Mesenchymal stem cell (in vitro differentiated cells and primary cell): Measurements from ENCODE around the gene NUDCD3.

Source experiments
- DNase-seq: peaks from one replicate; pipeline ENCODE4 v3.0.0-alpha.2; 2013
- H2AFZ ChIP-seq: one replicate; pipeline ENCODE4 v1.6.1; 2013; ENCODE audit warnings: low read depth, mild to moderate bottlenecking, control low read depth, inconsistent platforms, low read length, moderate library complexity
- H2AK5ac ChIP-seq: 2 replicates; pipeline ENCODE4 v1.6.1; 2013; ENCODE audit warnings: low read length, moderate library complexity, mild to moderate bottlenecking, inconsistent platforms; ENCODE audit not compliant: severe bottlenecking
- H2BK120ac ChIP-seq: one replicate; pipeline ENCODE4 v1.6.1; 2013; ENCODE audit warnings: low read depth, mild to moderate bottlenecking, inconsistent platforms, low read length, moderate library complexity
- H2BK12ac ChIP-seq, 2 experiments: one replicate each; pipeline ENCODE4 v1.6.1; 2013; ENCODE audit warnings: inconsistent platforms in 2 of 2, low read length in 2 of 2, mild to moderate bottlenecking in 2 of 2, moderate library complexity in 2 of 2, control low read depth in 1 of 2
- H2BK15ac ChIP-seq: one replicate; pipeline ENCODE4 v1.6.1; 2013; ENCODE audit warnings: mild to moderate bottlenecking, low read depth, inconsistent platforms; ENCODE audit not compliant: poor library complexity, severe bottlenecking
- H2BK5ac ChIP-seq: 2 replicates; pipeline ENCODE4 v1.6.1; 2013; ENCODE audit warnings: low read depth, mild to moderate bottlenecking, low read length, control low read depth, inconsistent platforms; ENCODE audit not compliant: poor library complexity, severe bottlenecking
- H3K14ac ChIP-seq, 2 experiments: one replicate each; pipeline ENCODE4 v1.6.1; 2013; ENCODE audit warnings: inconsistent platforms in 2 of 2, low read length in 2 of 2, control low read depth in 1 of 2, mild to moderate bottlenecking in 1 of 2, moderate library complexity in 1 of 2
- H3K18ac ChIP-seq, 2 experiments: one replicate each; pipeline ENCODE4 v1.6.1; 2013; ENCODE audit warnings: inconsistent platforms in 2 of 2, low read length in 2 of 2, control low read depth in 1 of 2, low read depth in 1 of 2, mild to moderate bottlenecking in 1 of 2
- H3K23ac ChIP-seq, 2 experiments: one replicate each; pipeline ENCODE4 v1.6.1; 2013; ENCODE audit warnings: inconsistent platforms in 2 of 2, low read length in 2 of 2, mild to moderate bottlenecking in 2 of 2, moderate library complexity in 2 of 2, control low read depth in 1 of 2
- H3K27ac ChIP-seq: 2 replicates; pipeline ENCODE4 v1.5.1; 2013; ENCODE audit warnings: mild to moderate bottlenecking, moderate library complexity, low read length, control low read depth, inconsistent platforms; ENCODE audit not compliant: poor library complexity, severe bottlenecking
- H3K27me3 ChIP-seq, 2 experiments: 2 replicates each; pipeline versions ENCODE4 v1.6.1 to v1.7.0; 2013; ENCODE audit warnings: low read length in 2 of 2, mild to moderate bottlenecking in 2 of 2, moderate library complexity in 2 of 2, control low read depth in 1 of 2, inconsistent platforms in 1 of 2; ENCODE audit not compliant: control insufficient read depth in 1 of 2, insufficient read depth in 1 of 2
- H3K36me3 ChIP-seq, 2 experiments: 2 replicates each; pipeline versions ENCODE4 v1.6.1 to v1.7.0; 2013; ENCODE audit warnings: low read length in 2 of 2, control low read depth in 1 of 2, inconsistent platforms in 1 of 2, low read depth in 1 of 2, mild to moderate bottlenecking in 1 of 2; ENCODE audit not compliant: insufficient read depth in 2 of 2, control insufficient read depth in 1 of 2
- H3K4ac ChIP-seq, 2 experiments: one replicate each; pipeline ENCODE4 v1.6.1; 2013; ENCODE audit warnings: inconsistent platforms in 2 of 2, low read length in 2 of 2, mild to moderate bottlenecking in 2 of 2, moderate library complexity in 2 of 2, control low read depth in 1 of 2, low read depth in 1 of 2
- H3K4me1 ChIP-seq: 2 replicates; pipeline ENCODE4 v1.6.1; 2013; ENCODE audit warnings: low read depth, low read length, control low read depth; ENCODE audit not compliant: control insufficient read depth, insufficient read depth
- H3K4me2 ChIP-seq: 2 replicates; pipeline ENCODE4 v1.6.1; 2013; ENCODE audit warnings: low read length, mild to moderate bottlenecking, inconsistent platforms; ENCODE audit not compliant: poor library complexity, severe bottlenecking
- H3K4me3 ChIP-seq, 2 experiments: 2 replicates each; pipeline versions ENCODE4 v1.5.1 to v1.7.0; 2013; ENCODE audit warnings: low read length in 2 of 2, mild to moderate bottlenecking in 2 of 2, control low read depth in 1 of 2, low read depth in 1 of 2; ENCODE audit not compliant: insufficient read depth in 1 of 2
- H3K79me1 ChIP-seq: replicated peaks from 2 replicates; pipeline ENCODE4 v1.6.1; 2013; ENCODE audit warnings: mild to moderate bottlenecking, control low read depth, low read length, inconsistent platforms; ENCODE audit not compliant: poor library complexity, severe bottlenecking
- H3K9ac ChIP-seq: 2 replicates; pipeline ENCODE4 v1.7.0; 2013; ENCODE audit warnings: mild to moderate bottlenecking, low read length, moderate library complexity
- H3K9me3 ChIP-seq: 2 replicates; pipeline ENCODE4 v1.7.0; 2013; ENCODE audit warnings: mild to moderate bottlenecking, low read length; ENCODE audit not compliant: control insufficient read depth
- H4K8ac ChIP-seq: one replicate; pipeline ENCODE4 v1.6.1; 2013; ENCODE audit warnings: inconsistent platforms, mild to moderate bottlenecking, low read length, moderate library complexity
- H4K91ac ChIP-seq: one replicate; pipeline ENCODE4 v1.6.1; 2013; ENCODE audit warnings: mild to moderate bottlenecking, low read length, inconsistent platforms
- WGBS: methylation state at CpG from one replicate; pipeline ENCODE4 v1.1.7; 2013; ENCODE audit warnings: mixed read lengths; 5-methylcytosine and 5-hydroxymethylcytosine counted together

NUDCD3 gene

DNA sequence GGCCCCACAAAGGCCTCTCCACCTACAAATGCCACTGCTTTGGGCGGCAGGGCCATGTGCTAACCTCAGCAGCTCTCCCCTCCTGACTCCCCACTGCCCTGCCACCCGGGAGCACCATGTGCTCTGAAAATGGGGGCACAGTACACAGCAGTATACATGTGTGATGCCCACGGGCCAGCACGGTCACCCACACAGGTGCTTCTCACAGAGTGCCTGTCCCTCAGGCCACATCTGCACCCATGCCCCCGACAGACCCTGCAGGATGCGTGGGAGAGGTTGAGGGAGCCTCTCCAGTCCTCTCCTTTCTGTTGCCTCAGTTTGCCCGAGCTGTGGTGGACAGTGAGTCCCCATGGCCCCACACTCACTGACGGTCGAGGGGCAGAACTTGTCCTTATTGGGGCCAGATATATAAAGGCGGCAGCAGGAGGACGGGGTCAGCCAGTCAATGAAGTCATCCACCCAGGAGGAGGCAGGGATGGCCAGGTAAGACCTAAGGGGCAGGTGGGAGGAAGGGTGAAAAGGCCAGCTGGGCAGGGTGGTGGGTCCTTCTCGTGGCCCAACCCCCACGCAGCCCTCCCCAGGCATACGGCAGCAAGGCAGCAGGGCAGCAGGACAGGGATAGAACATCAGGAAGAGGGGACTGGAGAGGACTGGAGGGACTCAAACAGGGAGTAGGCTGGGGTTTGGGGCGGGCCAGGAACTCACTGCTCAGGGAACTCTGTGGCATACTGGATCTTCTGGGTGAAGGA is 31.1 kb upstream of the NUDCD3 start:
- Histone ChIP-seq H2BK12ac (no peak overlapping the region), H2BK120ac (no peak overlapping the region), H3K4me1 (no peaks in the 10 kb centered on the region), H4K8ac (no peak overlapping the region), H3K14ac (no peak overlapping the region), H3K27ac (no peak overlapping the region), H3K23ac (no peak overlapping the region), H3K27me3 (peaks cover 22 to 34% of the 10 kb centered on the region in 2 experiments), H2BK15ac (no peak overlapping the region), H4K91ac (no peak overlapping the region), H3K9me3 (peaks cover 16% of the 10 kb centered on the region), H2AFZ (no peak overlapping the region), H3K4me3 (no peak overlapping the region), H2BK5ac (no peak overlapping the region), H3K4me2 (no peak overlapping the region), H3K4ac (no peak overlapping the region), H3K18ac (no peak overlapping the region), H3K36me3 (no peaks in the 10 kb centered on the region), H3K79me1 (no peaks in the 10 kb centered on the region), H2AK5ac (no peak overlapping the region), H3K9ac (no peak overlapping the region)
- no peak for DNase-seq
- WGBS: 71% methylated on average over 15 of the region's 15 CpGs

DNA sequence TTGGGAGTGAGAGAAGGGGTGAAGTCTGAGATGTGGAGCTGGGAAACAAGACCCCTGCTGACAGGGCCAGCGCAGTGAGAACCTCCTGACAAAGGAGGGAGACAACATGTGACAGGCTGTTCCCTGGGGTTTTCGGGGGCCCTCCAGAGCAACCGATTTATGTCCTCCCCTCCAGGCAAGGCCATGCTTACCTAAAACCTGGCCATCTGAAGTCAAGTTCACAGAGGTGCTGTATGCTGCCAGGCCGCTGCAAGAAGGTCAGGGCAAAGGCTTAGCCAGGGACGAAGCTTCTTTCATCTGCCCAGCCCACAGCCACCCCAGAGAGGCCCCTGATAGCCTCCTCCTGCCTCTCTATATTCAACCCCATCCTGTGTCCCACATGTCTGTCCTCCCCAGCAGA is 30.1 kb upstream of the NUDCD3 start:
- Histone ChIP-seq H3K4ac (no peak overlapping the region), H3K36me3 (no peaks in the 10 kb centered on the region), H4K91ac (no peak overlapping the region), H3K18ac (no peak overlapping the region), H3K4me2 (no peak overlapping the region), H2BK120ac (no peak overlapping the region), H3K9ac (no peak overlapping the region), H3K4me3 (no peak overlapping the region), H2BK5ac (no peak overlapping the region), H2AK5ac (no peak overlapping the region), H2BK12ac (no peak overlapping the region), H2BK15ac (no peak overlapping the region), H3K79me1 (no peaks in the 10 kb centered on the region), H3K27ac (no peak overlapping the region), H3K4me1 (no peaks in the 10 kb centered on the region), H2AFZ (no peak overlapping the region), H3K9me3 (peaks cover 16% of the 10 kb centered on the region), H4K8ac (no peak overlapping the region), H3K14ac (no peak overlapping the region), H3K23ac (no peak overlapping the region), H3K27me3 (peaks cover 22 to 34% of the 10 kb centered on the region in 2 experiments)
- no peak for DNase-seq
- 86% methylated on average over 5 of the region's 5 CpGs for WGBS

DNA sequence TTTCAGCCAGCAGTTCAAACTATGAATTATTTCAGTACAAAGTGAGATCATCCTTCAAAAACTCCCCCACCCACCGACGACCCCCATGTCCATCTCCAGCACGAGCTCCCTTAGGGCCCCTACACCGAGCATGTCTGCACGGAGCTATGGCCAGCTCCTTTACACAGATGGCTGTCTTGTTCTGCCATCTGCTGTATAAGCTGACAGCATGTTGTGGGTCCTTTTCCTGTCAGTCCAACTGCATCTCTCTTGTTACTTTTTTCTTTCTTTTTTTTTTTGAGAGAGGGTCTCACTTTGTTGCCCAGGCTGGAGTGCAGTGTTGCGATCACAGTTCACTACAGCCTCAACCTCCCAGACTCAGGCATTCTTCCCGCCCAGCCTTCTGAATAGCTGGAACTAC is 29.1 kb upstream of the NUDCD3 start:
- H2BK15ac ChIP-seq: no peak overlapping the region
- no peaks in the 10 kb centered on the region for H3K4me1 ChIP-seq
- H4K91ac ChIP-seq: no peak overlapping the region
- no peak overlapping the region for H3K18ac ChIP-seq
- H3K4ac ChIP-seq: no peak overlapping the region
- no peak overlapping the region for H2BK120ac ChIP-seq
- H3K27ac ChIP-seq: no peak overlapping the region
- no peak overlapping the region for H2BK5ac ChIP-seq
- no peak overlapping the region for H3K4me3 ChIP-seq
- H2AK5ac ChIP-seq: no peak overlapping the region
- peaks cover 22 to 34% of the 10 kb centered on the region in 2 experiments for H3K27me3 ChIP-seq
- H2AFZ ChIP-seq: no peak overlapping the region
- H3K79me1 ChIP-seq: no peaks in the 10 kb centered on the region
- no peaks in the 10 kb centered on the region for H3K36me3 ChIP-seq
- no peak for DNase-seq
- peaks cover 9% of the 10 kb centered on the region for H3K9me3 ChIP-seq
- no peak overlapping the region for H3K9ac ChIP-seq
- no peak overlapping the region for H3K23ac ChIP-seq
- WGBS: 81% methylated on average over 7 of the region's 7 CpGs
- H3K4me2 ChIP-seq: no peak overlapping the region
- H4K8ac ChIP-seq: no peak overlapping the region
- no peak overlapping the region for H3K14ac ChIP-seq
- no peak overlapping the region for H2BK12ac ChIP-seq

DNA sequence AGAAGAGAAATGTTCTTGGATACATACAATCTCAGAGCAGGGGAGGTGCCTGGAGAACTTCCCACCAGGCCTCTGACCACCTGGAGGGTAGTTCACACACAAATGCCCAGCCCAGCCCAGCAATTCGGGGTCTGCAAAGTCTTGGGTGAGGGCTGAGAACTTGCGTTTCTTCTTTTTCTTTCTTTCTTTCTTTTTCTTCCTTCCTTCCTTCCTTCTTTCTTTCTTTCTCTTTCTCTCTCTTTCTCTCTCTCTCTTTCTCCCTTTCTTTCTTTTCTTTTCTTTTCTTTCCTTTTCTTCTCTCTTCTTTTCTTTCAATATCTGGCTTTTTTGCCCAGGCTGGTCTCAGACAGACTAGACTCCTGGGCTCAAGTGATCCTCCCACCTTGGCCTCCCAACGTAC is 28.3 kb upstream of the NUDCD3 start:
- Histone ChIP-seq H2BK5ac (no peak overlapping the region), H3K4me2 (no peak overlapping the region), H3K4me1 (no peaks in the 10 kb centered on the region), H2BK15ac (no peak overlapping the region), H4K91ac (no peak overlapping the region), H3K4ac (no peak overlapping the region), H3K23ac (no peak overlapping the region), H2BK120ac (no peak overlapping the region), H2AK5ac (no peak overlapping the region), H3K14ac (no peak overlapping the region), H3K18ac (no peak overlapping the region), H4K8ac (no peak overlapping the region), H3K27ac (no peak overlapping the region), H3K79me1 (no peaks in the 10 kb centered on the region), H2BK12ac (no peak overlapping the region), H2AFZ (no peak overlapping the region), H3K4me3 (peak overlapping the region in 1 of 2 experiments; percentile 15), H3K9me3 (peaks cover 5% of the 10 kb centered on the region), H3K27me3 (peaks cover 22 to 34% of the 10 kb centered on the region in 2 experiments), H3K36me3 (no peaks in the 10 kb centered on the region), H3K9ac (no peak overlapping the region)
- no peak for DNase-seq
- 74% methylated on average over 3 of the region's 3 CpGs for WGBS
